Nucleus accumbens (tissue), 56 donors: ENCODE data around the gene EEA1.

Experiments used
- DNase-seq, 56 donors: peaks; one replicate each; lab custom pipeline; 2025; lab: John Stamatoyannopoulos, UW

EEA1 gene

GRCh38 chr12:92726850-92727249, 202.2 kb downstream of the EEA1 start:
- no peak for DNase-seq

- DNase-seq = no peak
These were observed 206.2 kb downstream of the EEA1 start for GRCh38 chr12:92722897-92723296.

- no peak for DNase-seq
These were observed 207.4 kb downstream of the EEA1 start for GRCh38 chr12:92721656-92722055.

- no peak for DNase-seq
These were observed 208.0 kb downstream of the EEA1 start for GRCh38 chr12:92721130-92721529.
